SHP77 (cell line): Measurements from ENCODE around the gene EDA.
"Not testable (repeated sequence)": the region's sequence is repeated elsewhere in the genome, so short reads cannot be mapped to it uniquely, and the experiment has no call there.

ENCODE experiments used
- DNase-seq, 2 experiments: peaks; one replicate each; lab custom pipeline; 2025; lab: John Stamatoyannopoulos, UW

EDA gene

DNA sequence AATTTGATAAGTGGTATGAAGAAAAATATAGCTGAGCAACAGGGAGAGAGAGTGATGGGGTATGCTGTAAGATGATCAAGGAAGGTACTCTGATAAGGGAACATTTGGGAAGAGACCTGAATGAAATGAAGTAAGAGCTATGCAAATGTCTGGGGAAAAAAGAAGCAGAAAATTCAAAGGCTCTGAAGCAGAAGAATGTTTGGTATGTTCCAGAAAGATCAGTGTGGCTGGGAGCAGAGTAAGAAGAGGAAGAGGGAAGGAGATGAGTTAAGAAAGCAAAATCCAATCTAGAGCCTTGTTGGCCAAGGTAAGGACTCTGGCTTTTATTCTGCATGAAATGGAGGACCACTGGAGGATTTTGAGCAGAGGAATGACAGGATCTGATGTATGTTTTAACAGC is 343.8 kb downstream of the EDA start:
- DNase-seq: no peak

DNA sequence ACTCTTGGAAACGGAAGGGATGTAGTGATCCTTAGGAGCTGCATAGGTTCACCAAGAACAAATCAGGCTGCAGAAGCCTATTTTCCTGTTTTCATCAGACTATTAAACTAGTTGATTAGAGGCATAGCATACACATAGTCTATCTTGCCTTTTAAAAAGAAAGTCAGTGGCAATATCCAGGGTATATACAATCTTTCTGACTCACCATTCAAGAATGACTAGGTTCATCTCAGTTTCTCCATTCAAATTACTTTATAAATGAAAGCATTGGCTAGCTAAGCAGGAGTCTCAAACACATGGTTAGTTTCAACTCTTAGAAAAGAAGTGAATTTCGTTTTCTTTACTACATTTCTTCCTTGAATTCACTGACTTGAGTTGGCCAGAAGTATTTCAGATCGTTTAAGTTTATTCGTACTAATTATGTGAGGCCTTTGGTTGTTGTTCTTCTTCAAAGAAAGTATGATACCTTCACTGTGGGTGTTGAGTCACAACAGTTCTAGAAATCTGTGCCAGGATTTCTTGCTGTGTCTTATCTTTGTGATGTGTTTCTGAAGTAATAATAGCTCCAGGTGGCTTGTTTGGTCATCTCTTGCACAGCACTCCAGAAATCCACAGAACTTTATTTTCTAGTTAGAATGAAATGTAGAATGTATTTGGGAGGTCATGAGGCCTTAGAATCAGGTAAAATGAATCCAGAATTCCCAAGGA is 345.6 kb downstream of the EDA start:
- no peak for DNase-seq

DNA sequence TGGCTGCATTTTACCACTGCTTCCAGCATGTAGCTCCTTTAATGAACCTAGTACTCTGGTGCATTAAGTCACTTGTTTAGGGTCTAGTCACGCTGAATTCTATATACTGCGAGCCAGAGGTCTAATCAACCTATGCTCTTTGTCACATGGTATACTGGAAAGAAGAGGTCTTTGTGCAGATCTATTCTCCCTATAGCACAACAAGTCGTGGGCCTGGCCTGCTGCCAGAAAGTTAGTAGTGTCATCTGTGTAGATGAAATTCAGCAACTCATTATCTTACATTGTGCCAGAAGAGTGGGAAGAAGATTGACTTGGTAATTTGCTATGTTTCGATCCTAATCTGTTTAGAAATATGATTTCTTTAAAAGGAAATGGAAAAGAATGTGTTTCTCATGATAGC is 353.0 kb downstream of the EDA start:
- no peak for DNase-seq

DNA sequence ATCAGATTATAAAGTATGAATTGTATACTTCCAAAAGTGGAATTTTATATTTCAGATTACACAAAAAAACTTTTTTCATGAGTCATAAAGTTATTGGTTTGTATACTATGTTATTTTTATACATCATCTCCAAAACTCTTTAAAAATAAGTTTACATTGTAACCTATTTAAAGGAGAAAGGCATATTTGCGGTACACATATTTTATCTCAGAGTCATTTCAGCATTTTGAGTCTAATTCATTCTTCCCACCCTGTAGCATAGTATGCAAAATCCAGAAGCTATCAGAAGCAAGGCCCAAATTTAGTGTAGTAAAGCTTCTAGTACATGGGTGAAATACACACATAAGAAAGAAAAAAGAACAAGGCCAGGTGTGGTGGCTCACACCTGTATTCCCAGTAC is 353.5 kb downstream of the EDA start:
- no peak for DNase-seq

DNA sequence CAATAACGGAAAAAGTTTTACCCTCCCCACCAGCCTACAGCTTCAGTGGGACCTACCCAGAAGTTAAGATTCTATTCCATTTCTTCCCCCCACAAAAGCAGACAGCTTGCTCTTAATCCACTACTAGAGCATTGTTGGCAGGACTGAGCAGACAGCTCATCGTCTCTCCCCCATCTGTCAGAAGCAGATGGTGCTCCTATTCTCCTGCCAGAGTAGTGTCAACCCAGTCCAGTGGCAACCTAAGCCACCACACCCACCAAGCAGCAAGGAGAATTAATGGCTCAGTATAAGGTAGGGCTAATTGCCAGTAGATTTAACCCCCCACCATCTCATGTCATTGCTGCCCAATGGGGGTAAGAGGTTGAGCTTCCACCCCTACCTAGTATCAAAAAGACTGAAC is 371.8 kb downstream of the EDA start:
- no peak for DNase-seq

DNA sequence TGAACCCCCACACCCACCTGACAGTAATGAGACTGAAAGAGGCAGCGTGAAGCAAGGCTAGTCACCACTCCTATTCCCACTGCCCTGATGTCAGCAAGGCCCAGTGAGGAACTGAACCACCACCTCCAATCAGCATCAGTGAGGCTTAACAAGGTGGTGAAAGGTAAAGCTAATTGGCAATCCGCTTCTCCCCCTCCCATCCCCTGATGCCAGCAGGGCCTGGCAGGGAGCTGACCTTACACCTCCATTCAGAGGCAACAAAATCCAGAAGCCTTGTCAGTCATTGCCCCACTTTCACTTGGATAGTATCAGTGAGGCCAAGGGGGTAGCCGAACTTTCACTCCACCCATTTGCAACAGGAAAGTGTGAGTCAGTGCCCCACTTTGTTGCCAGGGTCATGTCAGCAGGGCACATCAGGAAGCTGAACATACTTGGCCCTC is 373.1 kb downstream of the EDA start:
- DNase-seq: no peak

DNA sequence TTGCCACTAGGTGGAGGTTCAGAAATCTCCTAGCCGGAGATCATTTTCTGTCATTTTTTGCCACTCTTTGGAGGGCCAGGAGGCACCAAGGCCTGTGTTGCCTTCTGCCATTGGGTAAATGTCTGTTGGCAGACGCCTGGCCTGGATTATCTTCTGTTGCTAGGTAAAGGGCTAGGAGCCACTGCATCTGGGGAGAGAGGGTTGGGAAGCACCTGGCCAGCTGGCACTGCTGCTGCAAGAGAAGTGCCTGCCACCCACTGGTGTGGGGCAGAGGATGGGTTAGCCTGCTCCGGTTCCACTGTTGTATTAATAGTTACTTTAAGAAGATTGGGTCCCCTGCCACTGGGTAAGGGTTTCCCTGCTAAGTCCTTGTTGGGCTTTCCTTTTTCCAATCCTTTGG is 375.8 kb downstream of the EDA start:
- no peak for DNase-seq

DNA sequence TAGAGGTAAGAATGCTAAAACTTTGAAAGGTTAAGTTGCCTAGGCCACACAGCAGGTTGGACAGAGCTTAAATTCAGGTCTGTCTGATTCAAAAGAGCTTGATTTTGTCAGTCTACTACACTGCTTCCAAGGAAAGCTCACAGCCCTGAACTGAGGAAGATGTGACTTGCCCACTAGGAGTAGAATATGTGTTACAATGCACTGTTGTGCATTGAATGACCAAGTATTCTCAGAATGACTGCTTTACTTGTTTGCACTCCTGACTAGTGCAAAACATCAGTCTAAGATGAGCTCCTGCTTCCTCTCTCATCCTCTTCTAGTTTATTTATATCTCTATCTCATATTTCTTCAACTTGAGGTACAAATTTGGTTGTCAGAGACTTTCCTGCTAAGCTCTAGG is 377.6 kb downstream of the EDA start:
- no peak for DNase-seq

DNA sequence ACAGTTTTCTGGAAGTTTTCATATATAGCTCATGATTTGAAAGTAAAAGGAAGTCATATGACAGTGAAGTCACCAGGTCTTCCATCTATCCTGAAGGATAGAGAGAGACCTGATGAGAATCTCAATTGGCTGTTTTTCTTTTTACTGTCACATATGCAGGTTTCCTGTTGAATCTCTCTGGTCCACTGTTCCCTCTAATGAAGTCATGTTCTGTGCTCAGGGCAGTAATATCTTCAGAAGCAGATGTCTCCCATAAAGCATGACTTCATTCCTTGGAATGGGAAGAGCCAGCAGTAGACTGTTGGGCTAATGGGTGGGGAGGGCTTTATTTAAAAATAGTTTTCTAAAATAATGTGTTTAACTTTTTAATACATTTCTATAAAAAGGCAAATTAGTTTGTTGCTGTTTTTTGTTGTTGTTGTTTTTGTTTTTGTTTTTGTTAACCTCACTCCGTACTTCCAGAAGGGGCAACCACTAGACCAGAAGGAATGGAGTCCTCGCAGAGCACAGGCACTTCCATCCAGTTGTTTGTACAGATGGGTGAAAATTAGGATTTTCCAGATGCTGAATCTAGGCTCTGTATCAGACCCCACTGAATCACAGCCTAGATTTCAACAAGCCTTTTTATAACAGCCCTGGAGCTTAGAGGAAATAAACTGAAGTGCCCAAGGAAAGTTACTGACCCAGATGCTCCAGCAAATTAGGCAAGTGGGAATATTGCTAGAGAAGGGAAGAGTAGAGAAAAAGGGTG is 379.6 kb downstream of the EDA start:
- no peak for DNase-seq

DNA sequence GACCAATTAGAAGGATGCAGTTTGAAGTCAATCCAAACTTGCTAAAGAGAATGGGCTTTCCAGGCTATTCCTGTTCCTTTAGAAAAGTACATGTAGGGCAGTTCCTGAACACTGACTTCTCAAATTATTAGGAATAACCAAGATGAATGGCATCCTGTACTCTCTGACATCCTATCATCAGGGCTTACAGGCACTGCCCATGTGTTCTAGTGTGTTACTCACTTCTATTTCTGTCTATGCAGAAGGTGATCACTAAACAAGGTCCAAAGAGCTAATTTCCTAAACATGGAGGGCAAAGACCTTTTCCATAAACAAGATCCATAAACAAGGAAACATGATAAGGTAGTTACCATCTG is 380.2 kb downstream of the EDA start:
- no peak for DNase-seq

DNA sequence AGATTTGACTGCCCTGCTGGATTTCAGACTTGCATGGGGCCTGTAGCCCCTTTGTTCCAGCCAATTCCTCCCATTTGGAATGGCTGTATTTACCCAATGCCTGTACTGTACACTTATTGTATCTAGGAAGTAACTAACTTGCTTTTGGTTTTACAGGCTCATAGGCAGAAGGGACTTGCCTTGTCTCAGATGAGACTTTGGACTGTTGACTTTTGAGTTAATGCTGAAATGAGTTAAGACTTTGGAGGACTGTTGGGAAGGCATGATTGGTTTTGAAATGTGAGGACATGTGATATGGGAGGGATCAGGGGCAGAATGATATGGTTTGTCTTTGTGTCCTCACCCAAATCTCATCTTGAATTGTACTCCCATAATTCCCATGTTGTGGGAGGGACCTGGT is 382.4 kb downstream of the EDA start:
- DNase-seq: not testable (repeated sequence)

DNA sequence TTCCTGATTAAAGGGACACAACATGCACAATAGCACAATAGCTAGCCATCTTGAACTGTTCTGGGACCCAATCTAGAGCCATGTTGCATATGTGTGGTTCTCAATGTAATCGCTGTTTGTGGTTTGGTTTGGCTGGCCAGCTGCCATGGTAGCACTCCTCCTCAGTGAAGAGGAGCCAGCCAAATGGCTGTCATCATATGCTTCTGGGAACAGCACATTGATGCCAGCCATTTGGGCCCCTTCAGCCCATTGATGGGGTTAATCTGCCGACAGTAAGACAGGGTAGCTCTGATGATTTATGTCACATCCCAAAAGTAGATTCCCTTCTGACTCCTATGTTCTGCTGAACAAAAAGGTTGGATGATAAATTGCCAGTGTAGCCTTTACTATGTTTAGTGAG is 385.4 kb downstream of the EDA start:
- DNase-seq: no peak

DNA sequence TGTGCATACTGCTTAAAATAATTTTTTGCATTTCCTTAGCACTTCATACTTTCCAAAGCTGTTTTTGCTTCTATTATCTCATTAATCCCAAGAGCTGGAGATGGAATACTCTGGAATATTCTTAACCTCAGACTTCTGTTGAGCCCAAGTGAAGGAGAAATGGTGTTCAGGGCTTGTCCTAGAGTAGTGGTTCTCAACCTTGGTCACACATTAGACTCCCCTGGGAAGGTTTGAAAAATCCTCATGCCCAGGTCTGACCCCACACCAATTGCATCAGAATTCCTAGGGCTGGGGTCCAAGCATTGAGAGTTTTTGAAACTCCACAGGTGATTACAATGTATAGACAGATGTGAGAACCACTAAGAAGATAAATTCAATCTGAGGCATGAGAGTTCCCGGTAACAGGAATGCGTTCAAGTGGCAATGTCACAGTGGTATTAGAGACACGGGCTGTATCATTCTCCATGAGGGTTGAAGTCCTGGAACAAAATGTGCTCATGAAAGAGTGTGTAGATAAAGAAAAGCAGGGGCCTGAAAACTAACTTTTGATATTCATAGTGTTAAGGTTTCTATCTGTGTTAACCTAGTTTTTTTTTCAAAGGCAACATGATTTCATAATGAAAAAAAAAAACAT is 385.9 kb downstream of the EDA start:
- no peak for DNase-seq

DNA sequence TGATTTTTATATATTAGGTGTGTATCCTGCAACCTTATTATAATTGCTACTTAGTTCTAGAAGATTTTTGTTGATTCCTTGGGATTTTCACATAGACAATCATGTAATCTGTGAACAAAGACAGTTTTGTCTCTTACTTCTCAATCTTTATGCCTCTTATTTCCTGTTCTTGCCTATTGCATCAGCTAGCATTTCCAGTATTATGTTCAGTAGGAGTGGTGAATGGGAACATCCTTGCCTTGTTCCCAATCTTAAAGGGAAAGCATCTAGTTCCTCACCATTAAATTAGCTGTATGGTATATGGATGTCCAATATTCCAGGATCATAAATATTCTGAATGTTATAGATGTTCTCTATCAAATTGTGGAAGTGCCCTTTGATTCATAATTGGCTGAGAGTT is 392.0 kb downstream of the EDA start:
- DNase-seq: no peak

DNA sequence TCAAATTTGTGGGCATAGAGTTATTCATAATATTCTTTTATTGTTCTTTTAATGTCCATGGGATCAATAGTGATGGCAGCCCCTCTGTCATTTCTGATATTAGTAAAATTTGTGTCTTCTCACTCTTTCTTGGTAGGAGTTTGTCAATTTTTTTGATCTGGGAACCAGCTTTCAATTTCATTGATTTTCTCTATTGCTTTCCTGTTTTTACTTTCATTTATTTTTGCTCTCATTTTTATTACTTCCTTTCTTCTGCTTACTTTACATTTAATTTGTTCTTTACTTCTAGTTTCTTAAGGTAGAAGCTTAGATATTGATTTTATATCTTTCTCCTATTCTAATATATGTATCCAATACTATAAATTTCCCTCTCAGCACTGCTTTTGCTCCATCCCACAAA is 393.1 kb downstream of the EDA start:
- DNase-seq: no peak

DNA sequence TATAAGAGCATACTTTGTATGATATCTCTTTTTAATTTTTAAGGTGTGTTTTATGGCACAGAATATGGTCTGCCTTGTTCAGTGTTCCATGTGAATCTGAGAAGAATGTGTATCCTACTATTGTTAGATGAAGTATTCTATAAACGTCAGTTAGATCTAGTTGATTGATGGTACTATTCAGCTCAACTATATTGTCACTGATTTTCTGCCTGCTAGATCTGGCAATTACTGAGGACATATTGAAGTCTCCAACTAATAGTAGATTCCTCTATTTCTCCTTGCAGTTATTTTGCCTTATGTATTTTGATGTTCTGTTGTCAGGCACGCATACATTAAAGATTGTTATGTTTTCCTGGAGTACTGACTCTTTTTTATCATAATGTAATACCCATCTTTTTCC is 394.1 kb downstream of the EDA start:
- DNase-seq: no peak

DNA sequence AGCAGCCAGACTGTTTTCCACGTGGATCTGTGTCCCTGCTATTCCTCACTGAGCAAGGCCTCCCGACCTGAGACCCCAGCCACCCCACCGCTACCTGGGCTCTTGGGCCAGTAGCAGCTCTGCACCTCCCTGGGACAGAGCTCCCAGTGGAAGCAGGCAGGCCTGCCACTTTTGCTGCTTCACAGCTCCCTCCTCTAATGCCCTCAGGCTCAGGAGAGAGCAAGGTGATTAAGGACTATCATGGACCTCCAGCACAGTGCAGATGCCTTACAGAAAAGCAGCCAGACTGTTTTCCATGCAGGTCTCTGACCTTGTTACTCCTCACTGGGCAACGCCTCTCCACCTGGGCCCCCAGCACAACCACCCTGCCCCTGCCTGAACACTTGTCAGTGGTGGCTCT is 396.8 kb downstream of the EDA start:
- DNase-seq: no peak

DNA sequence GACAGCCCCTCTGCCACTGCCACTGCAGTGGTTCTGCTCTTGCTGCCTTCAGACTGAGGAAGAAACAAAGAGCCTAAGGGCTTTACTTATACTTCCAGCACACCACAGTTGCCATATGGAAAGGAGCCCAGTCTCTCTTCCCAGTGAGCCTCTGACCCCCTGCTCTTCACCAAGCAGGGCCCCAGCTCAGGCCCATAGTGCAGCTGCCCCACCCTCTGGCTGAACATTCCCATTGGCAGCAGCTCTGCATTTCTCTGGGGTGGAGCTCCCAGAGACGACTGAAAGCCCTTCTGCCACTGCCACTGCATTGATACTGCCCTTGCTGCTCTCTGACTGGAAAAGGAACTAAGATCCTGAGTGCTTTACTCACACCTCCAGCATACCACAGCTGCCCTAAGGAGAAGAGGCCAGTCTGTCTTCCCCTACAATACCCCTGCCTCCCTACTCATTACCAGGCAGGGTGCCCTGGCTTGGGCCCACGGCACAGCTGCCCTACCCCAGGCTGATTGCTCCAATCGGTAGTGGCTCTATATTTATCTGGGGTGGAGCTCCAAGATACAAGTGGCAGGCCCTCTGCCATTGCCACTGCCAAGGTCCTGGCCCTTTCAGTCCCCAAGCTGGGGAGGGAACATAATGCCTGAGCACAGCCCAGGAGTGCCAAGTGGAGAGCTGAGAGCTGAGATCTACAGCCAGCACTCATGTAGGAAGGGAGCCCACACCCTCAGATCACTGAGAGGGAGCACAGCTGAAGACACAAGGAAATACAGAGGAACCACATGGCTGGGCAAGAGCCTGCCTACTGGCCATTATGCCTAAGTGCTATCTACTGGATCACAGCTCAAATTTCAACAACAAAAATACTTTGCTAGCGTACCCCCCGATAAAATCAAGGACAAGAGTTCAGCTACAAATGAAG is 397.8 kb downstream of the EDA start:
- DNase-seq: no peak

DNA sequence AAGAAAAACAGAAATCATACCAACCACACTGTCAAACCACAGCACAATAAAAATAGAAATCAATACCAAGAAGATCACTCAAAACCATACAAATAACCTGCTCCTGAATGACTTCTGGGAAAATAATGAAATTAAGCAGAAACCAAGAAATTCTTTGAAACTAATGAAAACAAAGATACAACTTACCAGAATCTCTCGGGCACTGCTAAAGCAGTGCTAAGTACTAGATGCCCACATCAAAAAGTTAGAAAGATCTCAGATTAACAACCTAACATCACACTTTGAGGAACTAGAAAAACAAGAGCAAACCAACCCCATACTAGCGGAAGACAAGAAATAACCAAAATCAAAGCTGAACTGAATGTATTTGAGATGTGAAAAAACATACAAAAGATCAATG is 400.6 kb downstream of the EDA start:
- no peak for DNase-seq

DNA sequence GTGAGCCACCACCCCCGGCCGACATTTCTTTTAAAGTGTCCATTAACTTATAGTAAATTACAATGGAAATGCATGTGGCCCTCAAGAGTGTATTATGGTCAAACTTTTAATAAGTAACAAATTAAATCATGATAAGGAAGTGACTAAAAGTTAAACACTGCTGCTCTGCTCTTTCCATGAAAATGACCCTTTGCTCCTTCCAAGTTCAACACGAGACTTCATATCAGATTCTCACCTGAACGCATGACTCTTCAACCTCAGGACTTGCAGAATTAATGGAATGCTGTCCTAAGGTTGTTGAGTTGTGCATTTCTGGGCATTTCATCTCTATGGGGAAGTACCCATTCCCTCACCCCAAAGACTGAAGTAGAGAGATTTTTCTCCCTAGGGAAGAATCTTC is 406.7 kb downstream of the EDA start:
- no peak for DNase-seq

DNA sequence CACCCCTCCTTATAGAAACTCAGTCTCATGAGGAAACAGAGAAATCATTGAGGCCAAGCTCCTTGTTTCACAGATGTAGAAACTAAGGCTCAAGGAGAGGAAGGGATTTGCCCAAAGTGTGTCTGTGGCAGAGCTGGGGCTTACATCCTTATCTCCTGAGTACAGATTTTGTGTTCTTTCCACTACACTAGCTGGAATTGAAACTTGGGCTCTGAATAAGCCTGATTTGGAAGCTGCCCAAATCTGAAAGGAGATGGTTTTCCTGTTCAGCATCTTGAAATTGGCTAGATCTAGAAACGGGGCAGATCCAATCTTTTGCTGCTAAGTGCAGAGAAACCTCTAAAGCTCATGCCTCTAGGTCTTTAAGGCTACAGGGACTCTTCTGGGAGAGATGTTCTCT is 409.6 kb downstream of the EDA start:
- DNase-seq: no peak

DNA sequence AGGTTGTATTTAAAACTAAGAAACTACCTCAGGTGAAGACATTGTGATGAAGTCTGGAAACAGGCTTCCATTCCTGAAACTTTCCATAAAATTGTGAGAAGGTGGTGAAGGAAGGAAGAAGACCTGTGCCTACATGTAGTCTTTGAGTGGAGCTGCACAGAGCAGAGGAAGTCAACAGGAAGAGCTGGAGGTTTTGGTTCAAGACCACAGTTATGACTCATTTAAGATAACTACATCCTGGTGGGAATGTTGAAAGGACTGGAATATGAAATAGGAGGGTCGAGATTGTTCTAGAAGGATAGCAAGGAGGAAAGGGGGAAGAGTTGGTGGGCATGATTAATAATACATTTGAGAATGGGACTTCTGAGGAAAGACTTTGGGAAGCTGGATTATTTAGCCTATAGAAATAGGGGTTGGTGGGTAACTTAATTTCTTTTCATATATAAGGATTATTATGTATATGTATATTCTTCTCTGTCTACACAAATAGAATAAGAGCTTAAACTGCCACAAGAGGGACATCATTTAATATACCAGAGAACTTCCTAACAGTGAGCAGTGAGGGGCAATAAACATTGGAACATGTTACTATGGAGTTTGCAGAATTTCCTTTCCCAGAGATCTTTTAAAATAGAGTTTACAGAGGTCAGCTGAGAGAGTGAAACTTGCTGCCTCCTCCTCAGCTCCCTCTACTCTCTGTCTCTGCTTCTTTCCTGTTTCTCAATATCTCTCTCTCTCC is 410.4 kb downstream of the EDA start:
- DNase-seq: no peak
